ENCODE data around the gene EFCAB8.

The EFCAB8 gene, protein sequence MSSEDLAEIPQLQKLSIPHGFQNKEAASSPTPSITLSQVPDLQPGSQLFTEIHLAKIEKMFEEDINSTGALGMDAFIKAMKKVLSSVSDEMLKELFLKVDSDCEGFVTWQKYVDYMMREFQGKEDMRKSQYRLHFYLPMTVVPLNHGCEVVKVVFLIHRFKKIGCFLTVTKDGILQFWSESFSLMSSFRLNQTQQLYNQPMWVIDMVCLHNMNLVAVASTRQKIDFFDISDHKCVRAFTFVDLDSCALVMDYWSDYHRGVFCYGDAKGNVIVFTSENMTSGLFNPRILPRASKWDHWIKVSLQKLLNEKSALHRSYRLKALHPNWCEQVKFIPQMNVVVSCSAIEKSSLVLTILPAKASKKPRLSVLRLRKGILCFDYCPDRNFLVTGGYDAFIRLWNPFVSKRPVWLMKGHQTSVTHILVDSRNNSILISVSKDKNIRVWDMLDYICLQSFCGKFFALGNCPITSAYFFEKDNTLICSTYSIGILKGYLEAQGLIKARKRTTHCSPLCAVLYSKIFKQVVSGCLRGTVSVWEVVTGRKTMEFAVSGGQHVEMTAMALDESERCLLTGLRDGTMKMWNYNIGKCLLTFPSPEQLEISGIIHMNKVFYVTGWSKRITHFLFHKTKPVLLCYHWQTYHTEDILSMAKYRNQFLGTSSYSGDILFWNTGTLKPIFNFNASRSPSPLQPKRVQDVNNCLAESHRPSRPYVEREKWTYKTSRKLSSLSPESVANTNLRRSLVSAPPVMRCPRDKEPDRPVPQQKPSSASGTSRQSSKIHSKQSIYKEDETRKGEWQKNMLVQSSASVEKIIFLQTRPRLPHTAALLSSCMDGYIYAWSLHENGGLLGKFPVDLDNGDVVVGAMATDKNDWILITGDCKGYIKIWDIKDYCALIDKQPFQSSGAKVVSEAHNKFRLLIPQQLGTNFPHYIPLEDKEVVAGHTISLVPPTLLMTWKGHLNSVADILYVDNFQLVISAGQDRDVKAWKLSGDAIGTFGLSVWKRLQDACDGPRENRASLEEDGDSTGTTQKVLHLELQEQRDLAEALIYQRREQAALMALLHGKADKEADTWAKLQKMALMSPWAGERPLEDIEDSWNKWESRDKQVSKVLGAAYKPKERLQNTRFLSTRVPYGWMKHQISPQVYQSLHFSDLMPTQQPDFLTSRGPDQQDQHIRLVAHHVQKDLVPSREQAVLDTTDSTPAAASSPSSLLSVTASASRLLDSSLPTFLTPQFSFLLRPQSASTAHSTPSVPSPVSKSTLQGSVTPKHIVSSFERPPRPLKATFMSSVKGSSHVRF

DNA sequence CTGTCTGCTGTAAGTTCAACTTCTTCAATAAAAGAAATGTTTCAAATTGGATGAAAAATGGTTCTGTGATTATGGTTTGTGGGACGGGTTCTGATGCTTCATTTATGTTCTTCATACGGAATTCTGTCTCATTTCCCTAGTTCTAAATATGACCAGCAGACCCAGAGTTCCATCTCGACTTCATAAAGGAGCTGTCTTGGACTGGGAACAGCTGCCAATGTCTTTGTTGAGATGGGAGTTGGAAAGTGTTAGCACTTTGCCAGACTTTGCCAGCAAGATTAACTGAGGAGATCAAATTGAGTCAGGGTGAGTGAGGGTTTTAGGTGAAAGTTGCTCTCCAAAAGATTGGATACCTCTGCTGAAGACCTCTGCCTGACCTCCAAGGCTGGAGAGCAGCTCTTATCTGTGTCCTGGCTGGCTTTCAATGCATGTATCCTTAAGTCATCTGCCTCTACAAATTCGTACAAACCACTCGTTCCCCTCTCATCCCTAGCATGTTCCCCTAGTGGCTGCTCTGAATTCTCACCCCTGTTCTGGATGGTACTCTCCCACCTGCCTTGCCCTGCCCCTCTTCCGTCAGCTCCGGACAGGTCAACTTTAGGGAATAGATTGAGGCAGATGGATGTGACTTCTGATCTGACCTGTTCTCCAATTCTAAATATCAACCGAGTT, at the start of gene EFCAB8:
Gene EFCAB8 (plus strand): TSS at position 223 of the 672 bp plus-strand sequence. CDS start 4,870 bp downstream, outside the sequence.
- no peak within 1 kb of the TSS for H3K4me3 ChIP-seq (ENCODE audit: low read depth, low read length)
- TF ChIP-seq, protein P1, sequence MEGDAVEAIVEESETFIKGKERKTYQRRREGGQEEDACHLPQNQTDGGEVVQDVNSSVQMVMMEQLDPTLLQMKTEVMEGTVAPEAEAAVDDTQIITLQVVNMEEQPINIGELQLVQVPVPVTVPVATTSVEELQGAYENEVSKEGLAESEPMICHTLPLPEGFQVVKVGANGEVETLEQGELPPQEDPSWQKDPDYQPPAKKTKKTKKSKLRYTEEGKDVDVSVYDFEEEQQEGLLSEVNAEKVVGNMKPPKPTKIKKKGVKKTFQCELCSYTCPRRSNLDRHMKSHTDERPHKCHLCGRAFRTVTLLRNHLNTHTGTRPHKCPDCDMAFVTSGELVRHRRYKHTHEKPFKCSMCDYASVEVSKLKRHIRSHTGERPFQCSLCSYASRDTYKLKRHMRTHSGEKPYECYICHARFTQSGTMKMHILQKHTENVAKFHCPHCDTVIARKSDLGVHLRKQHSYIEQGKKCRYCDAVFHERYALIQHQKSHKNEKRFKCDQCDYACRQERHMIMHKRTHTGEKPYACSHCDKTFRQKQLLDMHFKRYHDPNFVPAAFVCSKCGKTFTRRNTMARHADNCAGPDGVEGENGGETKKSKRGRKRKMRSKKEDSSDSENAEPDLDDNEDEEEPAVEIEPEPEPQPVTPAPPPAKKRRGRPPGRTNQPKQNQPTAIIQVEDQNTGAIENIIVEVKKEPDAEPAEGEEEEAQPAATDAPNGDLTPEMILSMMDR (IDR thresholded peaks at IDR 0.05; ENCODE audit: borderline replicate concordance, insufficient read depth, low read depth, low read length): 0 out of 2 replicates have a peak, but pooled peaks have one; percentile 7

DNA sequence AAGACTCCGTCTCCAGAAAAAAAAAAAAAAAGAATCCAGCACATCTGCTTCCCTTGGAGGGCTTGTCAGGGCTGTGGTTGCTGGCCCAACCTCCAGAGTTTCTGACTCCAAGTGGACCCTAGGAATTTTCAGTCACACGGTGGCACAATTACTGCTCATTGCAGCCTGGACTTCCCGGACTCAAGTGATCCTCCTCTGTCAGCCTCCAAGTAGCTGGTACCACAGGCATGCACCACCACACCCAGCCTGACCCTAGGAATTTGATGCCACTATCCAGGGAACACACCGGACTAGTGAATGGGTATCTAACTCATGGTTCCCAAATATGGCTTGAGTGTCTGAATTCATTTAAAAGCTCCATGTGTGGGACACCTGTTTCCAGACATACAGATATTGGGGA, 48.8 kb upstream of the EFCAB8 start:
- TF ChIP-seq, protein P1 (IDR thresholded peaks at IDR 0.05; ENCODE audit: borderline replicate concordance, insufficient read depth, low read depth, low read length): no peak
- no peak overlapping the region for H3K4me3 ChIP-seq (ENCODE audit: low read depth, low read length)

DNA sequence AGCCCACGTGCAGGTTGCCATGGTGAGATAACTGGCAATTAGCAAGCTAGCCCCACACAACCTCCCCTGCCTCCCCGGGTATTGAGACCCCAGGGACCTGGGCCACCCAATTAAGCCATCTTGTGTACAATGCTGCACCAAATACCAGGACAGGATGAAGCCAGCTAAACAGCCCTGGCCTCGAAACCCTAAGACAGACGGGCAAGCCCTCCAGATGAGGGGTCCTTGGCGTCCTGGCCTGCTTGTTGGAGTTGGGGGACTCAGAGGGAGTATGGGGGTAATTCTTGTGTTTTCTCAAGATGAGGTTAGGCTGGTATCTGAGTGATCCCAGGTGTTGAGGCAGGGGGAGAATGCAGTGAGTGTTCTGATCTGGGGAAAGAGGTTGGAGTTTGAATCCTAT, 47.8 kb upstream of the EFCAB8 start:
- TF ChIP-seq, protein P1 (IDR thresholded peaks at IDR 0.05; ENCODE audit: borderline replicate concordance, insufficient read depth, low read depth, low read length): no peak
- no peak overlapping the region for H3K4me3 ChIP-seq (ENCODE audit: low read depth, low read length)

DNA sequence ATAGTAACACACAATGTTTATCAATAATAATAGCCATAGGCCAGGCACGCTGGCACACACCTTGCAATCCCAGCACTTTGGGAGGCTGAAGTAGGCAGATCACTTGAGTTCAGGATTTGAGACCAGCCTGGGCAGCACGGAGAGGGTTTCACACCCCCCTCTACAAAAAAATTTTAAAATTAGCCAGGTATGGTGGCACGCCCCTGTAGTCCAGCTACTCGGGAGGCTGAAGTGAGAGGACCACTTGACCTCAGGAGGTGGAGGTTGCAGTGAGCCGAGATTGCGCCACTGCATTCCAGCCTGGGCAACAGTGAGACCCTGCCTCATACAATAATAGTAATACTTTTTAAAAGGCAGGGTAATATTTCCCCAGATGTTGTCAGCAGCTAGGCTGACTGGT, 46.8 kb upstream of the EFCAB8 start:
- H3K4me3 ChIP-seq (ENCODE audit: low read depth, low read length): no peak overlapping the region

DNA sequence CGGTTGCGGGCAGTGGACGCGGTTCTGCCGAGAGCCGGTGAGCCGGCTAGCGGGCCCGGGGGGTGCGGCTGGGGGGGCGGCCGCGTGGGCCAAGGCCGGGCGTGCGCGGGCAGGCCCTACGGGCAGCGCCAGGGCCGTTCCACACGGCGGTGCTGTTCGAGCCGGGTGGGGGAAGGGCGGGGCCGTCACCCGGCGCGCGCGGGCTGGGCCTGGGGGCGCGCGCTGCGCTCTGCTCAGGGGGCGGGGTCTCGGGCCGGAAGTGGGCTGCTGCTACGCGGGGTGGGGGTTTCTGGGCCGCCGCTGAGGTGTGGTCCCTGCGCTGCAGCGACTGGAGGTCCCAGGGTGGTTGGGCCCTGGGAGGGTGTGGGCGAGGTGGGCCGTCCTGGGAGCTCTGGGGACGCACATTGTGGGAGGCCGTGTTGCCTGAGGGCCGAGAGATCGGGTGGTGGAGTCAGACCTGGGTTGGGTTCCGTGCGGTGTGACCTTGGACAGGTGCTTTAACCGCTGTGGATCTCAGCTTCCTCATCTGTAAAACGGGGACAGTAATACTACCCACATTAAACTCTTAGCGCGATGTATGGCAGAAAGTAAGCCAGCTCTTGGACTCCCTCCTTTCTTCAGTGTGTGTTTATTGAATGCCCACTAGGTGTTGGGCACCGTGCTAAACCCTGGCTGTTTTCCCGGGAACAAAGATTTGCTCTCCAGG, 38.6 kb upstream of the EFCAB8 start:
- TF ChIP-seq, protein P1 (IDR thresholded peaks at IDR 0.05; ENCODE audit: borderline replicate concordance, insufficient read depth, low read depth, low read length): no peak
- peak overlapping the region; percentile 75 for H3K4me3 ChIP-seq (ENCODE audit: low read depth, low read length)

More for the DNA sequence above, 46.8 kb upstream of the EFCAB8 start:
- TF ChIP-seq, protein P1 (IDR thresholded peaks at IDR 0.05; ENCODE audit: borderline replicate concordance, insufficient read depth, low read depth, low read length): no peak
